Left renal cortex interstitium (tissue), 4 donors: ENCODE data around the gene WDR3. TPM values are rescaled to one million over a fixed set of nuclear protein-coding genes. Genes with fewer than 3 reads are reported as not detected.

Experiments used
- DNase-seq, 4 donors: peaks; one replicate each; pipeline ENCODE4 v3.0.0-alpha.2; 2013; ENCODE audit warnings: low read depth in 4 of 4, low spot score in 2 of 4, missing footprints in 1 of 4
- polyA plus RNA-seq, 4 donors: library from polyadenylated mRNA; unstranded; fragments of 120-200 nt; gene quantifications; one replicate each; pipeline ENCODE4 v1.2.1, GENCODE V29; 2013; ENCODE audit not compliant: insufficient read length in 4 of 4

The WDR3 gene
- polyA plus RNA-seq, 4 donors, result 27.5 to 34.3 (median 29.8) TPM

GRCh38 chr1:117933769-117934168, 4.2 kb downstream of the WDR3 start:
- no peak for DNase-seq

DNA sequence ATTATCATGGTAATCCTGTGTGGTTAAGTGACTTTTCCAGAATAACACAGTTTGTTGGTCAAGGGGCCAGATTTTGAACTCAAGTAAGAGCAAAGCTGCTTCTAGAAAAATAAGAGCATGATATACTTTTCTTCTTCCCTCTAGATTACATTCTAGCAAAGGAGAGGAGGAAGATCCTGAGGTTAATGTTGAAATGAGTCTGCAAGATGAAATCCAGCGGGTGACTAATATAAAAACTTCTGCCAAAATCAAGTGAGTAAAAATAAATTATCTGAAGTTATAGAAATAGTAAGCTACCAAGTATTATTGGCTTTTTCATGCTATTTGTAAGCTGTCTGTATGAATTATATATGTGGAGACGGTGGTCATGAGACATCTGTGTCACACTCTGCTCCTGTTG, 12.8 kb downstream of the WDR3 start:
- no peak for DNase-seq

- DNase-seq, result no peak
Measured at GRCh38 chr1:117952386-117952785, 22.8 kb downstream of the WDR3 start.

DNA sequence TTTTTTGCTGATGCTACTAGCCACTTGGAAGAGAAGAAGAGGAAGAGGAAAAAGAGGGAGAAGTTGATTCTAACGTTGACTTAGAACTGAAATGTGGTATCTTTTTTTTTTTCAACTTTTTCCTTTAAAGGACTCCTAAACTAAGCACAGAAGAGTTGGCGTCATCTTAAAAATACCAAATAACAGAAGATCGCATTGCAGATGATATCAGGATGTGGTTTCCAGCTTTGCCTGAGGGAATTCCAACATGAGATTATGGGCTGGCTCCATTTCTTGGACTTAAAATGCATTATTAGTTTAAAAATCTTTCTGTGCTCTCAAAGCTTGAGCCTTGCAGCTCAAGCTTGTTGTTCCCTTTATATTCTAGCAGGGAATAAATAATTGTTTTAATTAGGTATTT, 29.8 kb downstream of the WDR3 start:
- no peak for DNase-seq

DNA sequence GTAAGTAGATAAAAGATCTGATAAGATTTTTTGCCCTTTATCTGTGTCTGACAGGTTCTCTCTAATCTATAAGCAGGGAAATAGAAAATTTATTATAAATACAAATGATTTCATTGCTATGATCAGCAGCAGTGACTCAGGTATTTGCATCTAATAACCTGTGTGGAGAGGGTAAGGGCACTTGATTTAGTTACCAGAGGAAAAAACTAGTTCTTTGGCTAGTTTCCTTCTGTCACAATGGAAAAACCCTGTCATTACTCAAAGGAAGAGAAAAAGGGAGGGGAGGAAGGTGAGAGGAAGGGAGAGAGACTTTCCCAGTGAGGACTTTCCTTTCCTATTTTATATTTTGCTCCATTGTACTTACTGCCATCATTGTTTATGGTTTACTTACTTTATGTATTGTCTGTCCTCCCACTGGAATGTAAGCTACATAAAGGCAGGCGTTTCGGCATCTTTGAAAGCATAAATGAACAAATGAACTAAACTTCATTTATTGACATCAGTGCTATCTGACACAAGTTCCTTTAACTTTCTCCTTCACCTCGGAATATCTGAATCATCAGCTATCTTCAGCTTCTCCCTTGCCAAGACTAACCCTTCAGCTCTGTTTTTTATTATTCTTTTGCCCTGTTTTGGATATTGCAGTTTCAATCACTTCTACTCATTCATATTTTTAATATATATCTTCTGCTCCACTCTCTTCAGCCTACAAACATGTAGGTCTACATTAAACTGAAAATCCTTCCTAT, 34.9 kb downstream of the WDR3 start:
- no peak for DNase-seq

- no peak for DNase-seq
Measured at GRCh38 chr1:117967477-117967876, 37.9 kb downstream of the WDR3 start.

DNA sequence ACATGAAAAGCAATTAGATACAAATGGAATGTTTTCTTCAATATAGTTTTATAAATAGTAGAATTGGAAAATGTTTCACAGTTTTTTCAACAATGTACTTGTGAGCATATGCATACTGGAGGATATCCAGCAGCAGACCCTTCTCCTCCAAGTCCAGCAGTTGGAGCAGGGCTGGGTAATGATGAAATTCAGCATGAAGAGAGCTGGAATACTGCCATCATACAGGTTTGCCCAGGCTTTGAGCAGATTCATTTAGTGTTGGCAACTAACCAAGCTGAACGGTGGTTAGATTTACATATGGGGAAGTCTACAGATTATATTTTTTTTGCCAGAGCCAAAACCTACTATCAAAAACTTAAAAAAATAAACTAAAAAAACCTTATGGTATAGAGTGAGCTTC, 38.3 kb downstream of the WDR3 start:
- no peak for DNase-seq

DNA sequence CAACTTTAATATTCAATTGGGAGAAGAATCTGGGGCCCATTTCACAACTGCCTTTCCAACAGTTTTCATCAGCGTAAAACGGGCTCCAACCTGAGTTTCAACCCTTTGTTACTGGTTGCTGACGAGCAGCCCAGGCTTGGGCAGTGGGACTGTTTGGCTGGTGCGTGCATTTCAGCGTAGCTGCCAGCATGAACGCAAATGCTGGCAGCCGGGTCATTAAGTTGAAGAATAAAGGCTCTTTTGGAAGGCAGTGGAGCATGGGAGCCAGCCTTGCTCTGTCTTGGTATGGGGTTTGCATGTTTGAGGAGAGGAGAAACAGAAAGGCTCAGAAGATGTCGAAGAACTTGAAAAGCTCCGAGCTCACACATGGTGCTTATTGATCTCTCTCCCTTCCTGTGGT, 40.7 kb downstream of the WDR3 start:
- peak; percentile 11 to 46 (median 14) for DNase-seq

GRCh38 chr1:117971777-117972176, 42.2 kb downstream of the WDR3 start:
- no peak for DNase-seq

DNA sequence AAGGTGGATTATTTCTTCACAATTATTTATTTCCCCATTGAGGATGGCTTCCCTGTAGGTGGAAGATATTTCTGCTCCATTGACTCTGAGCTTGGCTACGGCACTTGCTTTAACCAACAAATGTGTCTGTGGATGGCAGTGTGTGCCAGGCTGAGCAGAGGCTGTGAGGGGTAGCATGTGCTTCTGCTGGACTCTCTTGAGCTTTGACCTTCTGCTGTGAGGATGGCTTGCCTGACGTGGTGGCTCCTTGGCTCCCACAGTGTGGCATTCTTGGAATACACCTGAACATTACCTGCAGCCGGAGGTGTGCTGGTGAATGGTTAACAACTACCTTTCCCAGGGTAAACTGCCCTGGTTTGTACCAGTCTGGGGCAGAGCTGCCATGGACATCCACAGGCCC, 46.8 kb downstream of the WDR3 start:
- no peak for DNase-seq

DNA sequence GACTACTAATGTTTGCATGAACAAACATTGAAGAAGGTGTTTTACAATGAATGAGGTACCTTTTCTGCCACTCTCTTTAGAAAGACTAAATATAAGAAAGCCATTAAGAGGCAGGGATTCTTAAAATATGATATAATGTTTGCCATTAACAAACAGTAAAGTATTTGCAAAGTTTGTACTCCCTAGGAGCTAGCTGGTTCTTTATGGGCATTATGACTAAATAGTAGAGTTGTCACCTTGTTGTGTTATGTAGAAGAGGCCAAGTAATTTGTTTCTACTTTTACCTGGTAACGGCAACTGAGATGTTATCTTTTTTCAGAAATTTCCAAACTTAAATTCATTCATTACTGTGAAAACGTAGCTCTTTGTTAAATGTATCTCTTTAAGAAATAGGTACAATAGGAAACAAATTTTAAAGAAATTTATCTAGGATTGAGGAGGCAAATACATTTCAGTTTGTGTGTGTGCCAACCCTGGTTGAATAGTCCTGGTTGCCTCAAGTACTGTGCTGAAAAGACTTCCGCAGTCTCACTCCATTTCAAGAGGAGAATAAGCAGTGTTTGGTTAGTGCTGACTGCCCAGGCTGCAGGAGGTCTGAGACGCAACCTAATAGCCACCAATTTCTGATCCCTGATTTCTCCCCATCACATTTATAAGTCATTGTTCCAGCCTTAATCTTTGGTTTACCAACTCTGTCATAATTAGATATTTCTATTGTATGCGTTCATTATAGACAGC, 52.1 kb downstream of the WDR3 start:
- no peak for DNase-seq

GRCh38 chr1:117985239-117985638, 55.7 kb downstream of the WDR3 start:
- DNase-seq, result no peak

DNA sequence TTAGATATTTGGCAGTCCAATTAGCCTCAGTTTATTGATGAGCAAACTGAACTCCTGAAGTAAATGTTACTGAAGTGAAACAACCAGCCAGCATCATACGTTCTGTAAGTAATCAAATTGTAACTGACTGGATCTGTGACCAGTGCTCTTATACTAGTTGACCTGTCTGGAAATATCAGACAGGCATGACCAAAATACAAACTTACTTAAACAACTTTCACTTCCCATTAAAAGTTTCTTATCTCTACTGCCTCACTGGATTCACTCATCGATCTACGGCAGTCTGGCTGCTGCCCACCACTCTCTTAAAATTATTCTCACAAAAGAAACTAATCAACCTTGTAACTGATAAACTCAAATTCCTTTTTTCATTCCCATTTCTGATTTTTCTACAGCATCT, 56.4 kb downstream of the WDR3 start:
- DNase-seq, result no peak

DNA sequence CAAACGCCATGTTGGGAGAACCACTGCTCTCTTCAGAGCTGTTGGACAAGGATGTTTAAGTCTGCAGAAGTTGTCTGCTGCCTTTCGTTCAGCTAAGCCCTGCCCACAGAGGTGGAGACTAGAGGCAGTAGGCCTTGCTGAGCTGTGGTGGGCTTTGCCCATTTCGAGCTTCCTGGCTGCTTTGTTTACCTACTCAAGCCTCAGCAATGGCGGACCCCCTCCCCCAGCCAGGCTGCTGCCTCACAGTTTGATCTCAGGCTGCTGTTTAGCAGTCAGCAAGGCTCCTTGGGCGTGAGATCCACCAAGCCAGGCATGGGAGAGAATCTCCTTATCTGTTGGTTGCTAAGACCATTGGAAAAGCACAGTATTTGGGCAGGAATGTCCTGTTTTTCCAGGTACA, 74.8 kb downstream of the WDR3 start:
- DNase-seq, result no peak

GRCh38 chr1:118007391-118007790, 77.9 kb downstream of the WDR3 start:
- DNase-seq, result no peak

- DNase-seq, result no peak
Measured at GRCh38 chr1:118008011-118008410, 78.5 kb downstream of the WDR3 start.

GRCh38 chr1:118012515-118013124, 83.1 kb downstream of the WDR3 start:
- no peak for DNase-seq

GRCh38 chr1:118013336-118013735, 83.8 kb downstream of the WDR3 start:
- no peak for DNase-seq

GRCh38 chr1:118013938-118014337, 84.4 kb downstream of the WDR3 start:
- no peak for DNase-seq
